Trophoblast cell (in vitro differentiated cells and primary cell): Measurements from ENCODE around the gene PLP2.

Source experiments
- DNase-seq, 2 donors: peaks; one replicate each; pipeline ENCODE4 v3.0.0-alpha.2; 2016
- H2AFZ ChIP-seq: 2 replicates; pipeline ENCODE4 v1.6.1; 2013; ENCODE audit warnings: low read length, moderate library complexity, mild to moderate bottlenecking; ENCODE audit not compliant: insufficient read depth, poor library complexity
- H2AK5ac ChIP-seq: 2 replicates; pipeline ENCODE4 v1.6.1; 2013; ENCODE audit warnings: mild to moderate bottlenecking, low read length
- H2BK120ac ChIP-seq: 2 replicates; pipeline ENCODE4 v1.6.1; 2013; ENCODE audit warnings: low read length, mild to moderate bottlenecking, moderate library complexity; ENCODE audit not compliant: insufficient read depth, poor library complexity
- H2BK12ac ChIP-seq: 2 replicates; pipeline ENCODE4 v1.6.1; 2013; ENCODE audit warnings: mild to moderate bottlenecking, low read length, moderate library complexity
- H2BK5ac ChIP-seq: 2 replicates; pipeline ENCODE4 v1.6.1; 2013; ENCODE audit warnings: low read length, low read depth, moderate library complexity, mild to moderate bottlenecking; ENCODE audit not compliant: poor library complexity
- H3K14ac ChIP-seq: 2 replicates; pipeline ENCODE4 v1.6.1; 2013; ENCODE audit warnings: mild to moderate bottlenecking, low read length
- H3K18ac ChIP-seq: 2 replicates; pipeline ENCODE4 v1.6.1; 2013; ENCODE audit warnings: mild to moderate bottlenecking, low read length
- H3K23ac ChIP-seq: 2 replicates; pipeline ENCODE4 v1.6.1; 2013; ENCODE audit warnings: low read length
- H3K27ac ChIP-seq: 2 replicates; pipeline ENCODE4 v1.5.1; 2013; ENCODE audit warnings: low read depth, mild to moderate bottlenecking, inconsistent platforms, low read length, moderate library complexity
- H3K27me3 ChIP-seq: 2 replicates; pipeline ENCODE4 v1.6.1; 2013; ENCODE audit warnings: inconsistent platforms, mild to moderate bottlenecking, low read length, moderate library complexity; ENCODE audit not compliant: insufficient read depth
- H3K36me3 ChIP-seq, 2 experiments: 1 replicate in 1 of 2; 2 replicates in 1 of 2; pipeline ENCODE4 v1.6.1; 2013; ENCODE audit warnings: low read length in 2 of 2, mild to moderate bottlenecking in 2 of 2, moderate library complexity in 1 of 2; ENCODE audit not compliant: insufficient read depth in 2 of 2, control insufficient read depth in 1 of 2
- H3K4ac ChIP-seq: 2 replicates; pipeline ENCODE4 v1.6.1; 2013; ENCODE audit warnings: low read depth, mild to moderate bottlenecking, low read length, moderate library complexity
- H3K4me1 ChIP-seq, 2 experiments: 1 replicate in 1 of 2; 2 replicates in 1 of 2; pipeline ENCODE4 v1.6.1; 2013; ENCODE audit warnings: low read length in 2 of 2, mild to moderate bottlenecking in 2 of 2, moderate library complexity in 1 of 2; ENCODE audit not compliant: insufficient read depth in 2 of 2, control insufficient read depth in 1 of 2
- H3K4me2 ChIP-seq: 2 replicates; pipeline ENCODE4 v1.6.1; 2013; ENCODE audit warnings: inconsistent platforms, mild to moderate bottlenecking, low read length, moderate library complexity
- H3K4me3 ChIP-seq: 2 replicates; pipeline ENCODE4 v1.5.1; 2013; ENCODE audit warnings: mild to moderate bottlenecking, low read depth, low read length, inconsistent platforms
- H3K79me1 ChIP-seq: one replicate; pipeline ENCODE4 v1.6.1; 2013; ENCODE audit warnings: low read length
- H3K79me2 ChIP-seq: 2 replicates; pipeline ENCODE4 v1.6.1; 2013; ENCODE audit warnings: low read length, mild to moderate bottlenecking; ENCODE audit not compliant: control insufficient read depth, insufficient read depth, poor library complexity
- H3K9ac ChIP-seq: 2 replicates; pipeline ENCODE4 v1.6.1; 2013; ENCODE audit warnings: mild to moderate bottlenecking, low read length
- H3K9me3 ChIP-seq: 2 replicates; pipeline ENCODE4 v1.6.1; 2013; ENCODE audit warnings: low read depth, mild to moderate bottlenecking, control low read depth, inconsistent platforms, low read length; ENCODE audit not compliant: insufficient read depth
- H4K12ac ChIP-seq: 2 replicates; pipeline ENCODE4 v1.6.1; 2013; ENCODE audit warnings: low read depth, mild to moderate bottlenecking, low read length, moderate library complexity
- H4K8ac ChIP-seq: 2 replicates; pipeline ENCODE4 v1.6.1; 2013; ENCODE audit warnings: low read depth, mild to moderate bottlenecking, low read length, moderate library complexity
- H4K91ac ChIP-seq: one replicate; pipeline ENCODE4 v1.6.1; 2013; ENCODE audit warnings: low read depth, mild to moderate bottlenecking, low read length, moderate library complexity
- WGBS: extraction: QIAGEN DNeasy Blood & Tissue Kit; methylation state at CpG from one replicate; pipeline ENCODE4 v1.1.7; 2013; ENCODE audit warnings: missing lambda C conversion rate; ENCODE audit not compliant: insufficient read length, insufficient coverage; ENCODE audit errors: extremely low coverage; 5-methylcytosine and 5-hydroxymethylcytosine counted together

Gene PLP2

DNA sequence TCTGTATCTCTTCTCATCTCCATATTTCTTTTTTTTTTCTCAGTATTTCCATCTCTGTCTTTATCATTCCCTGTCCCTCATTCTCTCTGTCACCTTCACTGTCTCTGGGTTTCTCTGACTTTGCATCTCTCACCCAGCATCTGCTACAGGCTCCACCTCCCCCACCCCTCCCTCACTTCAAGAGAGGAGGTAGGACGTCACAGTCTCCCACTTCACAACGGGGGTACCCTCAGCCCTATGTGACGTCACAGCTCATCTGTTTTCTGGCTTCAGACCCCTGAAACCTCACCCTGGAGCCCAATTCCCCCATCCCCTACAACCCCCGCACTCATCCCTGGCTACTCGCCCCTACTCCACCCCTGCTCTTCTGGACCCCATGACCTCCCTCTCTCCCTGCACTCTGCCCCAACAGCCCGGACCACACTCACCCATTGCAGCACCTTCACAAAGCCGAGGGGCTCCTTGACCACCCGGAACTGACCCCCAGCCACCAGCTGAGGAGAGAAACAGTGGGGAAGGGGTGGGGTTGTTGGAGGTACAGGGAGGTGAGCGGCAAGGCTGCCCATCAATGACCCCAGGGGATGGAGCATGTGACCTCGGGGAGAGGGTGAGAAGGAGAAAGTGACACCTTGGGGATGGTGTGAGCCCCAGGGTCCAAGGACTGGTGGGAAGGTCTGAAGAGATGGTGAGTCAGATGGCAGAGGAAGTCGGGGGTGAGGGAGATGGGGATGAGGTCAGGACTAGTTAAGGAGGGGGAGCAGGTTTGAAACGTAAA is 27.0 kb downstream of the PLP2 start:
- no peak overlapping the region for H2BK120ac ChIP-seq
- no peak overlapping the region for H4K8ac ChIP-seq
- no peaks in the 10 kb centered on the region for H3K79me1 ChIP-seq
- H3K79me2 ChIP-seq: no peaks in the 10 kb centered on the region
- no peaks in the 10 kb centered on the region for H3K9me3 ChIP-seq
- H2BK12ac ChIP-seq: no peak overlapping the region
- no peak overlapping the region for H3K23ac ChIP-seq
- no peak overlapping the region for H2AK5ac ChIP-seq
- no peak overlapping the region for H2BK5ac ChIP-seq
- no peak overlapping the region for H4K12ac ChIP-seq
- H3K4me1 ChIP-seq: peaks cover 0 to 2% of the 10 kb centered on the region in 2 experiments
- no peak overlapping the region for H3K9ac ChIP-seq
- H3K4ac ChIP-seq: no peak overlapping the region
- no peak overlapping the region for H4K91ac ChIP-seq
- no peak overlapping the region for H3K4me2 ChIP-seq
- H2AFZ ChIP-seq: no peak overlapping the region
- no peak overlapping the region for H3K18ac ChIP-seq
- H3K4me3 ChIP-seq: no peak overlapping the region
- no CpG with 5 or more reads among the region's 12 CpGs for WGBS
- H3K27me3 ChIP-seq: no peaks in the 10 kb centered on the region
- no peaks in the 10 kb centered on the region for H3K36me3 ChIP-seq
- no peak overlapping the region for H3K14ac ChIP-seq
- no peak overlapping the region for H3K27ac ChIP-seq
- DNase-seq: no peak

GRCh38 chrX:49199315-49199595 is 27.6 kb downstream of the PLP2 start:
- Histone ChIP-seq H4K8ac (no peak overlapping the region), H3K9ac (no peak overlapping the region), H3K27me3 (no peaks in the 10 kb centered on the region), H2BK5ac (no peak overlapping the region), H3K79me2 (no peaks in the 10 kb centered on the region), H2BK120ac (no peak overlapping the region), H3K36me3 (no peaks in the 10 kb centered on the region), H3K4me1 (peaks cover 0 to 2% of the 10 kb centered on the region in 2 experiments), H2AK5ac (no peak overlapping the region), H3K4ac (no peak overlapping the region), H3K18ac (no peak overlapping the region), H4K91ac (no peak overlapping the region), H3K4me2 (no peak overlapping the region), H3K14ac (no peak overlapping the region), H2BK12ac (no peak overlapping the region), H2AFZ (no peak overlapping the region), H3K4me3 (no peak overlapping the region), H3K79me1 (no peaks in the 10 kb centered on the region), H3K9me3 (no peaks in the 10 kb centered on the region), H3K27ac (no peak overlapping the region), H4K12ac (no peak overlapping the region), H3K23ac (no peak overlapping the region)
- DNase-seq: no peak
- no CpG with 5 or more reads among the region's 11 CpGs for WGBS

GRCh38 chrX:49199906-49200771 is 28.4 kb downstream of the PLP2 start, which contains the start of gene SYP:
TSS of gene SYP (minus strand) at chrX:49200193. CDS start at chrX:49200186, 7 bp downstream.
- H3K4me3 ChIP-seq: no peak within 1 kb of the TSS
- H2AFZ ChIP-seq: no peak within 1 kb of the TSS
- H2AK5ac ChIP-seq: no peak within 1 kb of the TSS
- no peak within 1 kb of the TSS for H3K9ac ChIP-seq
- no peaks in the 10 kb centered on the region for H3K79me2 ChIP-seq
- peak; percentile 77 to 79 for DNase-seq
- H4K12ac ChIP-seq: no peak within 1 kb of the TSS
- H2BK12ac ChIP-seq: no peak within 1 kb of the TSS
- H2BK120ac ChIP-seq: no peak within 1 kb of the TSS
- H3K4me1 ChIP-seq: peaks cover 0 to 2% of the 10 kb centered on the region in 2 experiments
- H3K4me2 ChIP-seq: peak within 1 kb of the TSS; percentile 74
- no peak within 1 kb of the TSS for H2BK5ac ChIP-seq
- no CpG with 5 or more reads among the region's 61 CpGs for WGBS
- H3K14ac ChIP-seq: no peak within 1 kb of the TSS
- H3K4ac ChIP-seq: no peak within 1 kb of the TSS
- H3K27ac ChIP-seq: no peak within 1 kb of the TSS
- H3K36me3 ChIP-seq: no peaks in the 10 kb centered on the region
- H3K79me1 ChIP-seq: no peaks in the 10 kb centered on the region
- H4K91ac ChIP-seq: no peak within 1 kb of the TSS
- no peak within 1 kb of the TSS for H3K23ac ChIP-seq
- H4K8ac ChIP-seq: peak within 1 kb of the TSS; percentile 50
- no peaks in the 10 kb centered on the region for H3K27me3 ChIP-seq
- H3K18ac ChIP-seq: no peak within 1 kb of the TSS
- no peaks in the 10 kb centered on the region for H3K9me3 ChIP-seq

- no peaks in the 10 kb centered on the region for H3K9me3 ChIP-seq
- no peak overlapping the region for H3K4me3 ChIP-seq
- no CpG with 5 or more reads among the region's 2 CpGs for WGBS
- no peak overlapping the region for H2AFZ ChIP-seq
- no peaks in the 10 kb centered on the region for H3K79me1 ChIP-seq
- no peaks in the 10 kb centered on the region for H3K27me3 ChIP-seq
- H3K14ac ChIP-seq: no peak overlapping the region
- H3K23ac ChIP-seq: no peak overlapping the region
- no peak overlapping the region for H4K91ac ChIP-seq
- no peak overlapping the region for H2BK12ac ChIP-seq
- H4K12ac ChIP-seq: no peak overlapping the region
- H3K36me3 ChIP-seq: no peaks in the 10 kb centered on the region
- H3K9ac ChIP-seq: no peak overlapping the region
- no peak overlapping the region for H3K4ac ChIP-seq
- H3K4me1 ChIP-seq: peaks cover 0 to 2% of the 10 kb centered on the region in 2 experiments
- no peak overlapping the region for H2BK120ac ChIP-seq
- no peak for DNase-seq
- H3K18ac ChIP-seq: no peak overlapping the region
- H2AK5ac ChIP-seq: no peak overlapping the region
- H3K79me2 ChIP-seq: no peaks in the 10 kb centered on the region
- H3K27ac ChIP-seq: no peak overlapping the region
- H2BK5ac ChIP-seq: no peak overlapping the region
- no peak overlapping the region for H4K8ac ChIP-seq
- H3K4me2 ChIP-seq: no peak overlapping the region
Measured at GRCh38 chrX:49202022-49202421, 30.3 kb downstream of the PLP2 start.
